ENCODE results near the gene MYO18A.

MYO18A gene

GRCh38 chr17:29054835-29055234 is 125.4 kb downstream of the MYO18A start:
- no peak for DNase-seq (ENCODE audit: low read depth)

GRCh38 chr17:29051731-29052130 is 128.5 kb downstream of the MYO18A start:
- no peak for DNase-seq (ENCODE audit: low read depth)

- no peak for DNase-seq (ENCODE audit: low read depth)
Measured at GRCh38 chr17:29051194-29051593, 129.0 kb downstream of the MYO18A start.

GRCh38 chr17:29050176-29050575 is 130.0 kb downstream of the MYO18A start:
- DNase-seq (ENCODE audit: low read depth) = no peak

GRCh38 chr17:29049541-29050145 is 130.6 kb downstream of the MYO18A start:
- DNase-seq (ENCODE audit: low read depth) = no peak

GRCh38 chr17:29048440-29049368 is 131.5 kb downstream of the MYO18A start:
- no peak for DNase-seq (ENCODE audit: low read depth)

GRCh38 chr17:29046473-29046839 is 133.7 kb downstream of the MYO18A start:
- DNase-seq (ENCODE audit: low read depth) = no peak

GRCh38 chr17:29045734-29046472 is 134.3 kb downstream of the MYO18A start:
- DNase-seq (ENCODE audit: low read depth) = no peak

GRCh38 chr17:29045026-29045425 is 135.2 kb downstream of the MYO18A start:
- DNase-seq (ENCODE audit: low read depth) = no peak

- no peak for DNase-seq (ENCODE audit: low read depth)
Measured at GRCh38 chr17:29043539-29044145, 136.6 kb downstream of the MYO18A start.

GRCh38 chr17:29042679-29043538 is 137.3 kb downstream of the MYO18A start, which contains the start of gene PIPOX:
Gene PIPOX (plus strand): TSS chr17:29043141. CDS start chr17:29043226, 85 bp downstream.
- DNase-seq (ENCODE audit: low read depth) = no peak

GRCh38 chr17:29042026-29042678 is 138.0 kb downstream of the MYO18A start:
- no peak for DNase-seq (ENCODE audit: low read depth)

- no peak for DNase-seq (ENCODE audit: low read depth)
Measured at GRCh38 chr17:29041571-29041970, 138.6 kb downstream of the MYO18A start.

- DNase-seq (ENCODE audit: low read depth) = no peak
Measured at GRCh38 chr17:29041091-29041490, 139.1 kb downstream of the MYO18A start.

- DNase-seq (ENCODE audit: low read depth) = no peak
Measured at GRCh38 chr17:29039764-29040598, 140.2 kb downstream of the MYO18A start.

GRCh38 chr17:29038085-29038795 is 142.0 kb downstream of the MYO18A start:
- DNase-seq (ENCODE audit: low read depth) = no peak

- no peak for DNase-seq (ENCODE audit: low read depth)
Measured at GRCh38 chr17:29037739-29038084, 142.5 kb downstream of the MYO18A start.

GRCh38 chr17:29036584-29036983 is 143.6 kb downstream of the MYO18A start:
- DNase-seq (ENCODE audit: low read depth) = no peak

GRCh38 chr17:29034510-29034909 is 145.7 kb downstream of the MYO18A start:
- DNase-seq (ENCODE audit: low read depth) = no peak
